Globus pallidus (tissue), 1 donor: ENCODE results near the gene CITED1.

Experiments used
- DNase-seq: peaks from one replicate; pipeline ENCODE4 v3.0.0-alpha.2; 2015; ENCODE audit warnings: low spot score

CITED1 gene

GRCh38 chrX:72270316-72270866 lies 35.3 kb downstream of the CITED1 start:
- DNase-seq = no peak

GRCh38 chrX:72269671-72270251 lies 36.0 kb downstream of the CITED1 start:
- DNase-seq = no peak

DNA sequence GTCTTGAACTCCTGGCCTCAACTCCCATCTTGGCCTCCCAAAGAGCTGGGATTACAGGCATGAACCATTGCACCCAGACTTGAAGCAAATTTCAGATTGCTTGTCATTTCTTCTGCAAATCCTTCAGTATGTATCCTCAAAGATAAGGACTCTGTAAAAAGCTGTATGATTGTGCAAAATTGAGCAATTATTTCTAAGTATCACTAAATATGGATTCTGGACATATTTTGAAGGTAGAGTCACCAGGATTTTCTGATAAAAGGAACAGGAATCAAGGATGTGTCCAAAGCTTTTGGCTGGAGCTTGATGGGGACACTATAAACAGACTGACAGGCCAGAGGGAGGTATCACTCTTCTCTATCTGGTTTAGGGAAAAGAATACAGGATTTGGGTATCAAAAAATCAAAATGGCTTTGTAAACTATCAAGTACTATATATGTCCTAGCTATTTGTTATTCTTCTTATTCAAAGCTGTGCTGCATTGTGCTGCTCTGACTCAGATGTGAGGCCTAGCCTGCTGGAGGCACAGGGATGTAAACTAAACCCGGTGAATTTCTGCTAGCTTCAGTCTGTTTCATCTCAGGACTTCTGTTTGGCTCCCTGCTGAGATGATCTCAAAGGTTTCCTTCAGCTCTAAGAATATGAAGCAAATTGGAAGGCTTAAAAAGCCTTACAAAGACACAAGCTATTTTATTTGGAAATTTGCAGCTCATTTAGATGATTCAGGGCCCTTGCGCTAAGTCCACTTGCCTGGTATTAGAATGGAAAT lies 36.9 kb downstream of the CITED1 start:
- DNase-seq = no peak

- no peak for DNase-seq
These were observed 40.5 kb downstream of the CITED1 start for GRCh38 chrX:72265263-72265662.

DNA sequence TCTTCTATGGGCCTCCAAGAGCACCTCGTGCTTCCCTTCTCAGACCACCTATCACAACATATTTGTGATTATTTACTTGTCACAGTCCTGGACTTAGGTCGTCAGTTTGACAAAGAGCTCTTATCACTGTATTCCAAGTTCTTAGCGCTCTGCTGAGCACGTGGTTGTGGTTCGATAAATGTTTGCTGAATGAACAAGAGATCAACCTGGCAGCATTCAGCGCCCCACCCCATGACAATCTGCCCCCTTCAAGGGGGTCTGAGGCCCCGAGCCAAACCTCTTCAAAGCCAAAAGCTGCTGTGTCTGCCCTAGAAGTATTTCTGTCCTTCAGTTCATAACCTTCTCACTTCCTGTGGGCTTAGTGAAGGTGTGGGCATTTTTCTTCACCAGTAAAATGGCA lies 43.6 kb downstream of the CITED1 start:
- DNase-seq = no peak

GRCh38 chrX:72260448-72260847 lies 45.3 kb downstream of the CITED1 start:
- DNase-seq = no peak

DNA sequence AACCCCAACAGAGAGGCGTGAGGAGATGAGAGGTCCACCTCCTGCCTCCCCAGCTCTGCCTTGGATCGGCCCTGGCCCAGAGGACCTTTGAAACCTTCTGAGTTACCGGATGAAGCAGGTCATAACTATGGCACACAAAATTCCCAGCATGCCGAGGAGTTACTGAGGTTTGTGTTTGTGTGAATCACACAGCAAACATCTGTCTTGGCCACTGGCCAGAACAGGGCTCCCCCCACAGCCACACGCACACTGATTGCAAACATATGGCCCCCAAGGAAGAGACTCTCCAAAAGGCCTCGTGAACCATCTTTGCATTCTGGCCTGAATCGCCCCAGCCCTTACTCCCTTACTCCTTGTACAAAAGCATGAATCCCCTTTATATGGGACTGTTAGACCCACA lies 47.5 kb downstream of the CITED1 start:
- DNase-seq = no peak

DNA sequence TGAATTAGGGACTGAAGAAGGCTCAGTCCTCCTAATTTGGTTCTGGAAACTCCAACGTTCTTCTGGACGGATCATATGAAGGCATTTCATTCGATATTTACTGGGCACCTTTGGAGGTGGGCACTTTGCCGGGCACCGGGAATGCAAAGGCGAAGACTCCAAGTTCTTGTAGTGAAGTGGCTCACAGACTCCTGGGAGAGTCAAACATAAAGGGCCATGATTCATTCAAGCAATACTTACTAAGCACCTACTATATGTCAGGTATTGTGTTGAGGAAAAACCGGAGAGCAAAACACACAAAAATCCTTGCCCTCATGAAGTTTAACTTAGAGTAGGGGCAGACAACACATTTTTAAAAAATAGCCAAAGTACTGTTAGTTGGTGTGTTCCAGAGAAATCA lies 49.9 kb downstream of the CITED1 start:
- DNase-seq = no peak

- no peak for DNase-seq
These were observed 50.3 kb downstream of the CITED1 start for GRCh38 chrX:72255445-72255844.

GRCh38 chrX:72254816-72255215 lies 50.9 kb downstream of the CITED1 start:
- no peak for DNase-seq

- DNase-seq = no peak
These were observed 52.0 kb downstream of the CITED1 start for GRCh38 chrX:72253686-72254085.
